HG03460 (cell line): ENCODE results near the gene ZNF678.
A peak's percentile ranks its signal among the peaks of the same experiment; 100 is the strongest.

Experiments
- ATAC-seq: cut with Tn5 transposase; IDR thresholded peaks from one replicate; pipeline ENCODE4 v1.9.1; 2021; ENCODE audit not compliant: unreplicated experiment

Gene ZNF678

DNA sequence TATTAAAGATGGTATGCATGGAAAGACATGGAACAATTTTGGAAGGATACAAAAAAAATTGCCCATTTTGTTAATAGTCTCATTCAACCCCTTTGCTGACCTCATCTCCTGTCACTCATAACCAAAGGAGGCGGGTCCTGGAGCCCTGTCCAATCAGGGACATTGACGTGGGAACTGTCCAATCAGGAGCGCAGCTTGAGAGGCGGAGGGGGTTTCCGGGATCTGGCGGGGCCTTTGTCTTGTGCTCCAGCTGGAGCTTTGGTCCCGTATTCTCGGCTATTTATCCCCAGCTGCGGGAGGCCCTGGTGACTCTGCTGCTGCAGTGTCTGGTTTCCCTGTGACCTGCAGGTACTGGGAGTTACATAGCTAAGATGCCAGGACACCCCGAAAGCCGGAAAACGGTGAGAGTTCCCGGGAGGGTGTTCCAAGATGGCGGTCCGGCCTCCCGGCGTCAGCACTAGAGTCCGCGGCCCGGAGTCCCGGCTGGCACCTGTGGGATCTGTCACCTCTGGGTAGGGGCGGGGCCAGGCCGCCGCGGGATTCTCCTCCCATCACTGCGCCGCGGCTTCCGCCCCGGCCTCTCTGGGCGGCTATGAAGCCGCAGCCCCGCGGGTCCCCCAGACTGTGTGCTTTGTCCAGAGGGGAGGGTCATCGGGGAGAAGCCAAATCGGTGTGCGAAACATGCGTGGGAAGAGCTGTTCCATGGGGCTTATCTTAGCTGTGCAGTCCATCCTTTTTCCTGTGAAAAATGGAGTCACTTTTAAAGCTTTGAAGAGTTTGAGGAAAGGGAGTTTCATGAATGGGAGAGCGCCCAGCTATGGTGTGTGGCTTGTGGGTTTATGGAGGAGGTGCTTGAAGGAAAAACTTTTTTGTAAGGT is at the start of gene ZNF678:
Gene ZNF678 (plus strand): TSS at position 233 of the 878 bp plus-strand sequence. CDS start 87,436 bp downstream, outside the sequence.
- ATAC-seq, result peak; percentile 96

DNA sequence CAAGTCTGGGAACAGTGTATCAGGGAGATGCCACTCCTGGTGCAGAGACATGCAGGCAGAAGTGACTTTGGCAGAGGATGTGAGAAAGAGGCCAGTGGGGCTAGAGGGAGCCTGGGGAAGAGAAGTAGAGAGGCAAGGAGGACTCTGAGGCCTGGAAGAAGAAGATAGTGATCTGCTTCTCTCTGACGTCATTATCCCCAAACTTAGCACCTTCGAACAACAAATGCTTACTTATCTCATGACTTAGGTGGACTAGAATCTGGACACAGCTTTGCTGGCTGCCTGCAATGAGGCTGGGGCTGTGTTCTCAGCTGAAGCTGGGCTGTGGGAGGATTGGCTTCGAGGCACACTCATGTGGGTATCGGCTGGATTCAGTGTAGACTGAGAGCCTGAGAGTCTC is 44.5 kb upstream of the ZNF678 start:
- ATAC-seq, result no peak

DNA sequence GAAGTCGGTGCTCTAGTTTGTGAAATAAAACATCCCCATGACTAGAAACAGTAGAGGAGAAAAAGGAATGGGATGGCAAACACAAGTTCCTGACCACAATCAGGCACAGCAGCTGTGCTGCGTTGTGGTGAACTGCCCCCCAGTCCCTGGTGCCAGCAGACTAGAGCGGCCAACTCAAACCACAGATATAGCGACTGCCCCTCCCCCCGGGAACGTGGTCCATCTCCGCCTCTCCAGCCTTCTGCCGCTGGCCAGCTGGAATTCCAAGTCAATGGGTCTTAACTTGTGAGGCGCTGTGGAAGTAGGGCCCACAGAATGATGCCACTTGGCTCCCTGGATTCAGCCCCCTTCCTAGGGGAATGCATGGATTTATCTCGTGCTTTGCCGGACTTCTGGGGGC is 41.6 kb upstream of the ZNF678 start:
- no peak for ATAC-seq

DNA sequence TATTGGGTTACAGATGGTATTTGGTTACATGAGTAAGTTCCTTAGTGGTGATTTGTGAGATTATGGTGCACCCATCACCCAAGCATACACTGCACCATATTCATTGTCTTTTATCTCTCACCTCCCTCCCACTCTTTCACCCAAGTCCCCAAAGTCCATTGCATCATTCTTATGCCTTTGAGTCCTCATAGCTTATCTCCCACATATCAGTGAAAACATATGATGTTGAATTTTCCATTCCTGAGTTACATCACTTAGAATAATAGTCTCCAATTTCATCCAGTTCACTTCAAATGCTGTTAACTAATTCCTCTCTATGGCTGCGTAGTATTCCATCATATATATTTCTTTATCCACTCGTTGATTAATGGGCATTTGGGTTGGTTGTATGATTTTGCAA is 36.8 kb upstream of the ZNF678 start:
- ATAC-seq, result no peak

DNA sequence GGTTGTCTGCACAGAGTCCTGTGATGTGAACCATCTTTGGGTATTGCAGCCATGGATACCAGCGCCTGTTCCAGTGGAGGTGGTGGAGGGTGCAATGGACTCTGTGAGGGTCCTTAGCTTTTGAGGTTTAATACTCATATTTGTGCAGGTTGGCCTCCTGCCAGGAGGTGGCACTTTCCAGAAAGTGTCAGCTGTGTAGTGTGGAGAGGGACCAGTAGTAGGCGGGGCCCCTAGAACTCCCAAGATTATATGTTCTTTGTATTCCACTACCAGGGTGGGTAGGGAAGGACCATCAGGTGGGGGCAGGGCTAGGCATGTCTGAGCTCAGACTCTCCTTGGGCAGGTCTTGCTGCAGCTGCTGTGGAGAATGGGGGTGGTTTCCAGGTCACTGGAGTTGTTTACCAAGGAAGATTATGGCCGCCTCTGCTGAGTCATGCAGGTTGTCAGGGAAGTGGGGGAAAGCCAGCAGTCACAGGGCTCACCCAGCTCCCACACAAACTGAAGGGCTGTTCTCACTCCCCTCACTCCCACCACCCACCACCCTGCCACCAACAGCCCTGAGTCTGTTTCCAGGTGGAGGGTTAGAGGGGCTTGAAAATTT is 31.2 kb upstream of the ZNF678 start:
- no peak for ATAC-seq

DNA sequence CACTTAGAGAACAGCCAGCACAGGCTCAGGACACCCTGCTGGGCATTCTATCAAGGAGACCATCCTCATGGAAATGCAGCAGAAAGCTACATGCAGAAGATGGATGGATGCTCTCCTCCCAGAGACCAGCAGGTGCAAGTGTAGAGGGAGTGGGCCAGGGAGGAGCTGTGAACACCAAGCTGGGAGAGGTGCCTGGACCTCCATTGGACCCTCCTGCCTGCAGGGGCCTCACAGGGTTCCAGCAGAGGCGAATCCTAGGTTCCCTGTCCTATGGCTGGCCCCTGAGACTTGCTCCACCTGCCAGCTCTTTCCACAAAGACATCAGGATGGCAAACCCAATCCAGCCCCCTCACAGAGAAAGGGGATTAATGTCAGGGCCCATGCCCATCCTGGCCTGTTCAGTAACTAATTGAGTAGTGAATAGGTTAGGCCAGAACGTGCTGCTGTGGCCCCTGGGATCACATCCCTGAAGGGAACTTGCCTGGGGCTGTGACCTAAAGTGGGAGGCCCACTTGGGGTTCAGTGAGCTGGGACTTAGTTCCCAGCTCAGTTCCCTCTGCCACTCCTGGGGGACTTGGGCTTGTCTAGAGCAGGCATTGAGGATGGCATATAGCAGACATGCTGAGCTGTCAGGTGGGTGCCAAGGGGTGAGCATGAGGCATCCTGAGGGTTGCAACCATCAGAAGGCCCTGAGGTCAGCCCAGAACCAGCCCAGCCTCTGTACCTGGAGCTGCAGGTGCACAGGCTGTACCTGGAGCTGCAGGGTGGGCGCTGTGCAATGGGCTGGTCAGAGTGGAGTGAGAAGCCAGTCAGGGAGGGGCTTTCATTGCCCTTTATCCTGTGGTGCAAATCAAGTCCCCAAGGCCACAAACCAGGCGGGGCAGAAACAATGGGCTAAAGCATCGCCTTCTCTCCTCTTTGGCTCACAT is 22.9 kb upstream of the ZNF678 start:
- no peak for ATAC-seq

DNA sequence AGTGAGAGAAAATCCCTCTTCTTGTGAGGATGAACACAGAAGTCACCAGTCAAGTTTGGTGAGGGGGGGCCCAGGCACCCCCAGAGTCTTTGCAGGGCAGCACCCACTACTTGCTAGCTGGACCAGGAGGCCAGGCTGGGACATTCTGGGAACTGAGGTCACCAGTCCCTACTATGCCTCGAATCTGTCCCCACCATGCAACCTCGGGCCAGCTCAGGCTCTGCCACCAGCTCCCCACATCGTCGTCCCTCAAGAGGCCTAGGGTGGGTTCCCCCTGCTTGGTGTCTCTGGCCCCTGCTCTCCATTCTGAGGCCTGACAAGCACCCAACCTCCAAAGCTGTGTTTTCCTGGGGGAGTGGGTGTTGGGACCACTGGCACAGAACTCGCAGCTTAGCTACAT is 22.2 kb upstream of the ZNF678 start:
- ATAC-seq, result no peak

DNA sequence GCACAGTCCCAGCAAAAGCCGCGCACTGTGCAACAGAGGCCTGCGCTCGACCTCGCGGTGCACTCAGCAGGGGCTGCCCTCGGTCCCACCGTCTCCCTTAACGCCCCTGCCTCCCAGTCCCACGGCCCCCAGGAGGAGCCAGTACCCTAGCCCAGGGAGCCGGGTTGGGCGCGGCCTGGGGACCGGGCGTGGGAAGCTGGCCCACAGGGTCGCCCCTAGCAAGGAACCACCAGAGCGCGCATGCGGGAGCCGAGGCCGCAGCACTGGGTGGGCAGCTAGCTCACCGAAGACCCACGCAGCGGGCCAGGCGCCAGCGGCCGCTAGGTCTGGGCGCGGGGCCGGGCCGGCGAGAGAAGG is 21.6 kb upstream of the ZNF678 start:
- ATAC-seq, result peak; percentile 9

DNA sequence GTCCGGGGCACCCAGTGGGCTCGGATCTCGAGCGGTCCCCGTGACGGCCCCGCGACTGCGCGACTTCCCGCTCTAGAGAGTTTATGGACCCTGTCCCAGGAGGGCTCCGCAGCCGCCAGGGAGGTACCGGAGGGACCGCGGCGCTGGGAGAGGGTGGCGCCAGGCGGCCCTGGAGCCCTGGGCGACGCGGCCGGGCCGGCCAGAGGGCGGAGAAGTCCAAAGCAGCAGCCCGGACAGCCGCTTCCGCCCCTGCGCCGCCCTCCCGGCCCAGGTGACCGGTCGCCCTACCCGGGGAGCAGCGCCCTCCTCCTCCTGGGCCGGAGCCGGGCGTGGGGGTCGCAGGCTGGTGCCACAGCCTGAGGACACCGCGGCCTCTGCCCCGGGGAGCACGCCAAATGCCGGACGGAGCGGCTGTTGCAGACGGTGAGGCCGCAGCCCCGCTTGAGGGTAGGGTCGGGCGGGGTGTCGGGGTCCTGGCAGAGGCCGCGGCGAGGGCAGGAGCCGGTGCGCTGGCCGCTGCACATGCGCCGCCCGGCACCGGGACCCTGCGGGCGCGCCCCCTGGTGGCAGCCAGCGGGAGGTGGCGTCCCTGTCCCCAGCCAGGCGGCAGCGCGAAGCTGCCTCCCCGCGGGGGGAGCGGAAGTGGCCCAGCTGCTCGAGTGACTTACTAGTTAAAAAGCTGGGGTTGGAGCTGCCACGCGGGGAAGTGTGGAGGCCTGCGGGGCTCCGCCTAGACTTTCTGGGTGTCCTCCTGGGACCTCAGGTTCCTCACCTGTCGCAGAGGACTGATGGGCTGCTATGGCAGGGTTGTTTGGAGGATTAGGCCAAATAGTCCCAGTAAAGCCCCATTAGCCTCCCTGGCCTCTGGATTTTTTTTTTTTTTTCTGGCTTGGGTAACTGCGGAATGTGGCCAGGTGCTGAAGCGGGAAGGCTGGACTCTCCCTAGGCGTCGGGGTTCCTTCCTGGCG is 20.9 kb upstream of the ZNF678 start:
- ATAC-seq, result peak; percentile 96

DNA sequence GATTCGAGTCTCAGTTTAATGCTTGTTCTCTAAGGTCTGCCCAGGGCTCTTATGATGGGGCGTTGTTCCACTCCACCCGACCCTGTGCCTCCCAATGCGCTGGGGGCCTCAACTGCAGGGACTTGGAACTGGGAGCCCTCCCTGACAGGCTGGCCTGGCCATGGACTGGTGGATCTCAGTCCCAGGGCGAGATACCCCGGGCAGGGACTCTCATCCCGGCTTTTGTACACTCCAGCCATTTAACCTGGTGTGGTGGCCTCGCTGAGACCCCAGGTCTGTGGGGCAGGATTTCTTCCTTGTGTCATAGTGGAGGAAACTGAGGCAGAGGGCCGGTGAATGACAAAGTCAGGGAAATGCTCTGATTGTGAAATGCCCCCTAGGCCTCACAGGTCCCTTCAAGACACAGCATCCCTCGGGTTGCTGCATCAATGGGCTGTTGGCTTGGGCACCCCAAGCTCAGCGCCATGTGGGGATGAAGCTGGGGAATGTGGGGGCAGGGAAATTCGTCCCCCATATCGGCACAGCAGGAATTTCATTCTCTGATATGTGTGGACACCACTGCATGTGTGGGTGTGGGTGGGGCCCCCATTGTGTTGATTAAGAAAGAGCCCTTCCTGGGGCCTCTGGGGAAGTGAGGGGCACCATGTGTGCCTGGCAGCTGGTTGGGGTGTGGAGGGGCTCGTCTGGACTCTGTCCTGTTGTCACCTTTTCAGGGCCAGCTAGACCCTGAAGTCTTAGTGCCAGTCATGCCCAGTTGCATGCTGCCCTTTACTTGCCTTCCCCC is 19.9 kb upstream of the ZNF678 start:
- no peak for ATAC-seq

DNA sequence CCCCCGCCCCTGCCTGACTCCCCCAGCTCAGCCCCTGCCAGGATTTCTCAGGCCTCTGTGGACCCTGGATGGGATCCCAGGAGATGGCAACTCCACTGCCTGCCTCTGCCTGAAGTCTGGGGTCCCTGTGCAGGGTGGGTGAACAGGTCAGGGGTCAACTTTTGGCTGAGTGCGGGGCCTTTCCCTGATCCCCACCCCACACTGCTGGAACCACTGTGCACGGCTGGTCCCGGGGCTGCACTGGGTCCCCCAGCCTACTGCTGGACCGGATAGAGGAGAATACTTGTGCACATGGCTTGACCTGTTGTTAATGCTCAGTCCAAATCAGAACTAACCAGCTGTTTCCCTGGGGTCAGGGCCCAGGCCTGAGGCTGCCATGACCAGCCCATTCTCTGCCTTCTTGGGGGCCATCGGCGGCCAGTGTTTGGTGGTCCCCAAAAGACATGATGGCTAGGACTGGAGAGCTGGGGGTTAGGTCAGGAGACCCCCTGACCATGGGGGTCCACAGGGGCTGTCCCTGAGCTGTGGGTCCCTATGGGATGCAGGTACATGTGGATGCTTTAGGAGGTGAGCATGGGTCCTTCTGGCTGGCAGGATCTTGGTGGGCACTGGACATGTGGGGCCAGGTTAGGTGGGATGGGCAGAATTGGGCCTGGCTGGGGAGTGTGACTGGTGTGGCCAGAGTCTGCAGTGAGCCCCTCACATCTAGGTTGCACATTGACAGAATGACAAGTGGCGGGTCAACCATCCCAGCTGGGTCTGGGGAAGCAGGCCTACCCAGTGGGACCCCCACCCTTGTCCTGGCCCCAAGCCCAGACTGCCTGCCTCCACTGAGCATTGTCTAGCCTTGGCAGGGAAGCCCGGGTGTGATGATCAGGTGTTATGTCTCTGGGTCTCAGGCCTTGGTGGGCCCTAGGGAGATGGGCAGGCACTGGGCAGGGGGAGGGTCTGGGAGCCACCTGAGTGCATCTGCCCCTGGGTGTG is 19.0 kb upstream of the ZNF678 start:
- ATAC-seq, result no peak

DNA sequence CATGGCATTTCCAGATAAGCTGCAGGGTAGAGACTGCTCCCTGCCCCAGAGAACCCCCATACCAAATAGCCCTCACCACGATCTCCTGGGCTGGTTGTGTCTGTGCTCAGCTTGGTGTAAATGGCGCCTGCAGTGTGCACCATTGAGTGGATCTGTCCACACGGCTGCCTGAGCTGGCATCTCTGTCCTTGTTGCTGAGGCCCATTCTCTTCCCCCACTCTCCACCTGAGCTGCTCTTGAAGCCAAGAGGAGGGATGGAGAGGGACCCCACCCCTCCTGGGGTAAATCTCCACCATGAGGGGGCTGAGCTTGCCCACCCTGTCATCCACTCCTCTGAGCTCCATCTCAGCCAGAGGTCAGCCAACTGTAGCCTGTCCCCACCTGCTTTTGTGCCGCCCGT is 18.0 kb upstream of the ZNF678 start:
- no peak for ATAC-seq

DNA sequence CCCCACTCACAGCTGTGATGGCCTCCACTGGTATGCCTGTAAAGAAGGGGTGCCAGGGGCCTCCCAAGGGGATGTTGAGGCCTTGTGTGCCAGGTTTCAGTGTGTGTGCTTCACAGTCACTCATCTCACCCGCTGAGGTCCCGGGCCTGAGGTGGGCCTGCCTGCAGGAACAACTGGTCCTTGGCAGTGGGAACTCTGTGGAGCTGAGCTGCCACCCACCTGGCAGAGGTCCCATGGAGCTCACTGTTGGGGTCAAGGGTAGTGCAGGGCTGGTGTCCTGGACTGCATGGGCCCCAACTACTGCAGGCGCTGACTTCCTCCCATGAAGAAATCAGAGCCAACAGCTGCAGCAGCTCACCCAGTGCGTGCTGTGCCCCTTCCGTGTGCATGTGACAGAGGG is 17.3 kb upstream of the ZNF678 start:
- ATAC-seq, result no peak

DNA sequence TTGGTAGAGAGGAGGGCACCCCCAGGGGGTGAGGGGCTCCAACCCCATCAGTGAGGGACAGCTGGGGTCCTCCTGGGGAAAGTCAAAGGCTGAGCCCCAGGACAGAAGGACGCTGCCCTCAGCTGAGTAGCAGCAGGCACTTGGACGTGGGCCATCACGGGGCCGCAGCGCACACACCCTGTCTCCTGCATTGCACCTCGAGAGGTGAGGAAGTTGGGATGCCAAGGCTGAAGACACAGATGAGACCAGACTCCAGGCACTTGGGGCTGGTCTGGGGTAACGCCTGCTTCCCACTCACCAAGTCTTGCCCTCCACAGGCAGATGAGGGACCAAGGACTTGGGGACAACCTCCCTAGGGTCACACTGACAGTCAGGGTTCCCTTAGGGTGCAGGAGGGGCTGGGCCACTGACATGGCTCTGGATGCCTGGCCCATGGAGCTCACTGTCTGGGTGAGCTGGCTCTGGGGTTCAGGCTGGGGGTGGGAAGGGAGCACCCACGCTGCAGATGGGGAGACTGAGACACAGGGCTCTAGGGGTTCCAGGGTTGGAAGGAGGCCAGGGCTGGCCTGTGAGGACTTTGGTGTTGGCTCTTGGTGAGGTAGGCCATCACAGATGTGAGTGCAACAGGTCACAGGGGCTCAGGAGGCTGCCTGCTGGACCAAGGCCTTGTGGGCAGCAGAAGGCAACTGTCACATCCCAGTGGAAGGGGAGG is 16.6 kb upstream of the ZNF678 start:
- no peak for ATAC-seq

DNA sequence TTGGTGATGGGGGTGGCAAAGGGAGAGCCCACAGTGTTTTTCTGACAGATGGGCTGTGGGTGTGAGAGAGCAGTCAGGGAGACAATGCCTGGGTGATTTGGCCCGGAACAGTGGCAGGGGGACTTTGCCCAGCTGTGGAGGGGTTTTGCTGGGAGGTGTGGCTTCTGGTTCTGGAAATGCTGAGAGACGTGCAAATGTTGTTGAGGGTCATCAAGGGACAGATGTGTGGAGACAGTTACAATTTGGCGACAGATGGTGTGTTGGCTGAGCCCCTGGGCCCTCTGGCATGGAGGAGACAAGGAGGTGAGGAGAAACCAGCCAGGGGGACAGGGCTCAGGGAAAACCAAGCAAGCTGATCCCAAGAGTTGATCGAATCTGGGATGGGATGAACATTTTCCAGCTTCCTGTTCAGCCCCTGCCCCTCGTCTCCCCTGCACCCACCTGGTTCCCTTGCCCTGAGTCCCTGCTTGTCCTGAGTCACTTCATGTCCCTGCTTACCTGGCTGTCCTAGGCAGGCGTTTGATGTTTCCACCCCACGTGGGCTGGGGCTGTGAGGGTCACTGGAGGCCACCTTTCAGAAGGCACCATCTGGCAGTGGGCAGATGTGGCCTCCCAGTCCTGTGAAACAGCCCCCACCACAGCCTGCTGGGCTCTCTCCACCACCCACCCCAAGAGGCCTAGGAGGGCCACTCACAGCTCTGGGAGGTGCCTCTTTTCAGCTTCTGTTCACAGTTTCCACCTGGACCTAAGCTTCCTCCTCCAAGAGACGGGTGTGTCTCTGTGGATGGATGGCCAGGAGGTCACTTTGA is 15.8 kb upstream of the ZNF678 start:
- no peak for ATAC-seq

DNA sequence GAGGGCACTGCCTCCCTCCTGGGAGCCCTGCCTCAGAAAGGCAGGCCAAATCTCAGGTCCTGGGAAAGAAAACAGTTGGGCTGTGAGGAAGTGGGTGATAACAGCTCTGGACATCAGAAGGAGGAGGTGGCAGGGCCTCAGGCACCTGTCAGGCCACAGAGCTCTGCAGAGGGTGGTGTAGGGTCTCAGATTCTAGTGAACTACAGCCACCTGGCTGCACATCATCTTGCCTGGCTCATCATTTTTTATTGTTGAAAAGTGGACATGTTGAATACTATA is 15.3 kb upstream of the ZNF678 start:
- ATAC-seq, result no peak

DNA sequence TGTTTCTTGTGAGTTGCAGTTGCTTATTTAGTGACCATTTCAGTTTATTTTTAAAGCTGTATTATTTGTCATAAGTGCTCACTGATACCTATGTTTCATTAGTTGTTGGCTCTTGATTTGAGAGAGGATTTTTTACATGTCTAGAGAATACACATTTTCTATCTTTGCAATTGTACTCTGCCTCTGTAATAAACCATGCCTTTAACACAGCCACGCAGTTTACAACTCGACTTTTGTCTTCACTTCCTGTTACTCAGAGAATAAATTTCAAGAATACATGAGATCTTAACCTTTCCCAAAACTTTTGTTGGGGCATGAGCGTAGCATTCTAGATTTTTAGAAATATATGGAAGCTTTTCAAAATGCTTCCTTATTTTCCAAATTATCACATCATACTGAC is 14.9 kb upstream of the ZNF678 start:
- no peak for ATAC-seq
